Measurements from ENCODE around the gene SERAC1. TPM values are rescaled to one million over a fixed set of nuclear protein-coding genes. Genes with fewer than 3 reads are reported as not detected.

SERAC1 gene
- total RNA-seq, 6 experiments from 2014 or later: 3.0 to 5.1 (median 4.4) TPM

- no peaks in the 10 kb centered on the region for H3K27me3 ChIP-seq
These were observed 39.3 kb upstream of the SERAC1 start for GRCh38 chr6:158207422-158207788.

GRCh38 chr6:158206740-158207421 lies 38.8 kb upstream of the SERAC1 start:
- no peak for TF ChIP-seq CTCF (IDR thresholded peaks at IDR 0.05)
- TF ChIP-seq POLR2A (IDR thresholded peaks at IDR 0.05): no peak
- 86% methylated on average over 6 of the region's 7 CpGs for WGBS (ENCODE audit: insufficient coverage, low coverage, low lambda C conversion rate, missing lambda C conversion rate)
- intact Hi-C loops (cut with DNase I): no loop called here
- DNase-seq (no peak), ATAC-seq (no peak)
- no peak overlapping the region for H3K27ac ChIP-seq
- peaks cover 0 to 5% (median 0%) of the 10 kb centered on the region in 4 donors for H3K4me1 ChIP-seq
- no peaks in the 10 kb centered on the region for H3K36me3 ChIP-seq
- no peaks in the 10 kb centered on the region for H3K9me3 ChIP-seq
- H3K4me3 ChIP-seq: no peak overlapping the region
- no peaks in the 10 kb centered on the region for H3K27me3 ChIP-seq

More at GRCh38 chr6:158207422-158207788, 39.3 kb upstream of the SERAC1 start:
- no peak overlapping the region for H3K4me3 ChIP-seq
- DNase-seq: no peak
- no peak overlapping the region for H3K27ac ChIP-seq
- no peaks in the 10 kb centered on the region for H3K9me3 ChIP-seq
- TF ChIP-seq POLR2A (IDR thresholded peaks at IDR 0.05) (no peak), CTCF (IDR thresholded peaks at IDR 0.05) (no peak)
- intact Hi-C loops (cut with DNase I): no loop called here
- 42% methylated on average over 3 of the region's 3 CpGs for WGBS (ENCODE audit: insufficient coverage, low coverage, low lambda C conversion rate, missing lambda C conversion rate)
- peaks cover 0 to 5% (median 0%) of the 10 kb centered on the region in 4 donors for H3K4me1 ChIP-seq
- no peaks in the 10 kb centered on the region for H3K36me3 ChIP-seq
- ATAC-seq: no peak

GRCh38 chr6:158205169-158205944 lies 37.3 kb upstream of the SERAC1 start:
- intact Hi-C loops (cut with DNase I): no loop called here
- DNase-seq (peak in 1 of 3 donors; percentile 53), ATAC-seq (peak; percentile 84 to 91 (median 88))
- WGBS (ENCODE audit: insufficient coverage, low coverage, low lambda C conversion rate, missing lambda C conversion rate): 48% methylated on average over 12 of the region's 13 CpGs
- Histone ChIP-seq H3K27me3 (no peaks in the 10 kb centered on the region), H3K9me3 (no peaks in the 10 kb centered on the region), H3K36me3 (no peaks in the 10 kb centered on the region), H3K4me1 (peaks cover 0 to 5% (median 0%) of the 10 kb centered on the region in 4 donors), H3K4me3 (no peak overlapping the region), H3K27ac (no peak overlapping the region)
- TF ChIP-seq POLR2A (IDR thresholded peaks at IDR 0.05): no peak
- peak; percentile 55 to 72 (median 66) for TF ChIP-seq CTCF (IDR thresholded peaks at IDR 0.05)

- TF ChIP-seq POLR2A (IDR thresholded peaks at IDR 0.05) (no peak), CTCF (IDR thresholded peaks at IDR 0.05) (no peak)
- DNase-seq (no peak), ATAC-seq (no peak)
- H3K9me3 ChIP-seq: no peaks in the 10 kb centered on the region
- no peak overlapping the region for H3K4me3 ChIP-seq
- intact Hi-C loops (cut with DNase I): no loop called here
- no peaks in the 10 kb centered on the region for H3K36me3 ChIP-seq
- 90% methylated on average over 13 of the region's 13 CpGs for WGBS (ENCODE audit: insufficient coverage, low coverage, low lambda C conversion rate, missing lambda C conversion rate)
- no peak overlapping the region for H3K27ac ChIP-seq
- no peaks in the 10 kb centered on the region for H3K4me1 ChIP-seq
- no peaks in the 10 kb centered on the region for H3K27me3 ChIP-seq
These were observed 30.4 kb upstream of the SERAC1 start for GRCh38 chr6:158198461-158198860.
